Measurements from ENCODE around the gene OSBPL6. TPM values are rescaled to one million over a fixed set of nuclear protein-coding genes. Genes with fewer than 3 reads are reported as not detected.

Gene OSBPL6
- total and polyA plus RNA-seq, 7 donors = 0.23 to 3.2 (median 1.5) TPM

- no peak for DNase-seq
- no peaks in the 10 kb centered on the region for H3K36me3 ChIP-seq
- H3K4me1 ChIP-seq = peaks cover 0 to 13% (median 6%) of the 10 kb centered on the region in 4 donors
- 80 to 91% methylated on average over 4 of the region's 4 CpGs for WGBS, 2 donors
- no peak overlapping the region for H3K27ac ChIP-seq
- intact Hi-C loops (cut with DNase I) = no loop called here
- TF ChIP-seq, protein P1, sequence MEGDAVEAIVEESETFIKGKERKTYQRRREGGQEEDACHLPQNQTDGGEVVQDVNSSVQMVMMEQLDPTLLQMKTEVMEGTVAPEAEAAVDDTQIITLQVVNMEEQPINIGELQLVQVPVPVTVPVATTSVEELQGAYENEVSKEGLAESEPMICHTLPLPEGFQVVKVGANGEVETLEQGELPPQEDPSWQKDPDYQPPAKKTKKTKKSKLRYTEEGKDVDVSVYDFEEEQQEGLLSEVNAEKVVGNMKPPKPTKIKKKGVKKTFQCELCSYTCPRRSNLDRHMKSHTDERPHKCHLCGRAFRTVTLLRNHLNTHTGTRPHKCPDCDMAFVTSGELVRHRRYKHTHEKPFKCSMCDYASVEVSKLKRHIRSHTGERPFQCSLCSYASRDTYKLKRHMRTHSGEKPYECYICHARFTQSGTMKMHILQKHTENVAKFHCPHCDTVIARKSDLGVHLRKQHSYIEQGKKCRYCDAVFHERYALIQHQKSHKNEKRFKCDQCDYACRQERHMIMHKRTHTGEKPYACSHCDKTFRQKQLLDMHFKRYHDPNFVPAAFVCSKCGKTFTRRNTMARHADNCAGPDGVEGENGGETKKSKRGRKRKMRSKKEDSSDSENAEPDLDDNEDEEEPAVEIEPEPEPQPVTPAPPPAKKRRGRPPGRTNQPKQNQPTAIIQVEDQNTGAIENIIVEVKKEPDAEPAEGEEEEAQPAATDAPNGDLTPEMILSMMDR (IDR thresholded peaks at IDR 0.05) = no peak
- TF ChIP-seq POLR2AphosphoS5 (IDR thresholded peaks at IDR 0.05) = no peak
- no peak for TF ChIP-seq EP300 (IDR thresholded peaks at IDR 0.05)
- TF ChIP-seq POLR2A (IDR thresholded peaks at IDR 0.05) = no peak
- H3K9me3 ChIP-seq = no peaks in the 10 kb centered on the region
- no peak overlapping the region for H3K4me3 ChIP-seq
- no peaks in the 10 kb centered on the region for H3K27me3 ChIP-seq
Observed at GRCh38 chr2:178238154-178238521, 43.8 kb downstream of the OSBPL6 start.

DNA sequence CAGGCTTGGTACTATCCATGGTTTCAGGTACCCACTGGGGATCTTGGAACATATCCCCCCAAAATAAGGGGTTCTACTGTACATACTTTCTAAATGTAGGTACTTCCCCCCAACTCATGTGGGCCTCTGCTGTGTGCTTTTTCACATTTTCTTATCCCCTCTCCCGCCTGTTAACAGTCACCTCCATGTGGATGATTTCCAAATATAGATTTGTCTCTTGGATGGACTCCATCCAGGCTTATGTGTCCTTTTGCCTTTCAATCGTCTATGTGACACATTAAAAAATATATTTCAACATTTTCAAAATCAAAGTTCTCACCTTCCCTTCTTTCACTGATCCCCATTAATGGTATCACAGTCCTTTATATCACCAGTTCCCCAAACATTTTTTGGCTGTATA lies 44.4 kb downstream of the OSBPL6 start:
- Histone ChIP-seq H3K4me1 (peaks cover 0 to 13% (median 6%) of the 10 kb centered on the region in 4 donors), H3K9me3 (no peaks in the 10 kb centered on the region), H3K27me3 (no peaks in the 10 kb centered on the region), H3K27ac (no peak overlapping the region), H3K4me3 (no peak overlapping the region), H3K36me3 (no peaks in the 10 kb centered on the region)
- intact Hi-C loops (cut with DNase I) = no loop called here
- WGBS, 2 donors = 76 to 83% methylated on average over 2 of the region's 2 CpGs
- TF ChIP-seq, protein P1 (IDR thresholded peaks at IDR 0.05) = no peak
- TF ChIP-seq POLR2AphosphoS5 (IDR thresholded peaks at IDR 0.05) (no peak), EP300 (IDR thresholded peaks at IDR 0.05) (no peak), POLR2A (IDR thresholded peaks at IDR 0.05) (no peak)
- DNase-seq = no peak

GRCh38 chr2:178241844-178242551 lies 47.7 kb downstream of the OSBPL6 start:
- no peaks in the 10 kb centered on the region for H3K36me3 ChIP-seq
- no peaks in the 10 kb centered on the region for H3K27me3 ChIP-seq
- intact Hi-C loops (cut with DNase I) = loop anchor here (5.0 kb wide), 1 partner anchor 45 kb away; no protein-coding TSS in a partner anchor
- 32 to 58% methylated on average over 5 of the region's 5 CpGs for WGBS, 2 donors
- H3K4me3 ChIP-seq = no peak overlapping the region
- peak overlapping the region in 3 of 4 donors; percentile 0 to 41 (median 36) for H3K27ac ChIP-seq
- TF ChIP-seq, protein P1 (IDR thresholded peaks at IDR 0.05) = no peak
- TF ChIP-seq POLR2AphosphoS5 (IDR thresholded peaks at IDR 0.05) = peak in 1 of 4 donors; percentile 75
- H3K9me3 ChIP-seq = no peaks in the 10 kb centered on the region
- peak; percentile 80 for DNase-seq
- peaks cover 0 to 13% (median 6%) of the 10 kb centered on the region in 4 donors for H3K4me1 ChIP-seq

DNA sequence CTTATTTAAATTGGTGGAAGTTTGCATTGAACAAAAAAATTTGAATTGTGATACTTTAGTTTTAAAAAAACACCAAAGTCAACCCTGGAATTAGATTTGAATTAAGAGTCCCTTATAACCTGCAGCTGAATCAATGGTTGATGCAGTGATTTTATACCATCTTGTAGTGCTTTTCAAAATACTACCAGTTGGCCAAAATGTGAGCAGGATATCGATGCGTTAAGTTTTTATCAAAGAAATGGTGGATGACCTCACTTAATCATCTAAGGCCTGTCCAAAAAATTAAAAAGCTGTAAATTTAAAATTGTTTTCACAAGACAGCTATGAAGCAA lies 48.2 kb downstream of the OSBPL6 start:
- H3K36me3 ChIP-seq = no peaks in the 10 kb centered on the region
- intact Hi-C loops (cut with DNase I) = loop anchor here (5.0 kb wide), 1 partner anchor 45 kb away; no protein-coding TSS in a partner anchor
- 69 to 74% methylated on average over 2 of the region's 2 CpGs for WGBS, 2 donors
- peaks cover 0 to 13% (median 6%) of the 10 kb centered on the region in 4 donors for H3K4me1 ChIP-seq
- no peak overlapping the region for H3K27ac ChIP-seq
- no peak overlapping the region for H3K4me3 ChIP-seq
- TF ChIP-seq POLR2A (IDR thresholded peaks at IDR 0.05) (no peak), EP300 (IDR thresholded peaks at IDR 0.05) (no peak), POLR2AphosphoS5 (IDR thresholded peaks at IDR 0.05) (no peak)
- TF ChIP-seq, protein P1 (IDR thresholded peaks at IDR 0.05) = no peak
- no peak for DNase-seq
- no peaks in the 10 kb centered on the region for H3K27me3 ChIP-seq
- H3K9me3 ChIP-seq = no peaks in the 10 kb centered on the region

Measured in sigmoid colon (tissue), 7 donors.